SK-N-SH (cell line): ENCODE results near the gene UEVLD. TPM values are rescaled to one million over a fixed set of nuclear protein-coding genes. Genes with fewer than 3 reads are reported as not detected.

Source experiments
- CTCF ChIA-PET: fragments of 300-600, 350-600 bp; formaldehyde crosslinking; extraction: SDS; loops from one replicate; lab custom pipeline; 2021; lab: Yijun Ruan, JAX
- POLR2A ChIA-PET: fragments of 350-600 bp; sonication (Branson Sonifier 250); formaldehyde crosslinking; extraction: SDS; loops from one replicate; lab custom pipeline; 2020; ENCODE audit warnings: antibody characterized with exemption, inconsistent platforms; lab: Yijun Ruan, JAX
- DNase-seq: peaks from one replicate; pipeline ENCODE4 v3.0.0; 2012
- H2AFZ ChIP-seq: fragments of 200-600 bp; sonication (generic); 2 replicates; pipeline ENCODE4 v1.8.1; 2016; ENCODE audit warnings: antibody characterized with exemption, mild to moderate bottlenecking, low read depth
- H3F3A ChIP-seq: fragments of 200-600 bp; sonication (generic); replicated peaks from 2 replicates; pipeline ENCODE3; 2016; ENCODE audit warnings: antibody characterized with exemption, mild to moderate bottlenecking; ENCODE audit not compliant: insufficient read depth
- H3K27ac ChIP-seq, 2 experiments: fragments of 200-500 bp in 1 of 2; fragments of 200-600 bp in 1 of 2; sonication (Bioruptor generic) in 1 of 2; sonication (generic), shearing (Covaris generic) in 1 of 2; 2 replicates each; pipeline versions ENCODE4 v1.5.1 to v1.6.1; 2014 to 2016; ENCODE audit warnings: low read depth in 2 of 2, inconsistent platforms in 1 of 2, low read length in 1 of 2, mild to moderate bottlenecking in 1 of 2, mixed read lengths in 1 of 2
- H3K27me3 ChIP-seq: fragments of 200-600 bp; sonication (generic), shearing (Covaris generic); 2 replicates; pipeline ENCODE4 v1.6.1; 2016; ENCODE audit warnings: mixed run types; ENCODE audit not compliant: insufficient read depth
- H3K36me3 ChIP-seq, 2 experiments: fragments of 200-500 bp in 1 of 2; fragments of 200-600 bp in 1 of 2; sonication (Bioruptor generic) in 1 of 2; sonication (generic) in 1 of 2; replicated peaks in 1 of 2; 2 replicates each; pipeline versions ENCODE3 to v1.5.1; 2014 to 2016; ENCODE audit warnings: low read length in 1 of 2, mild to moderate bottlenecking in 1 of 2; ENCODE audit not compliant: insufficient read depth in 2 of 2, control insufficient read depth in 1 of 2
- H3K4me1 ChIP-seq, 2 experiments: fragments of 200-500 bp in 1 of 2; fragments of 200-600 bp in 1 of 2; sonication (Bioruptor generic) in 1 of 2; sonication (generic), shearing (Covaris generic) in 1 of 2; 2 replicates each; pipeline versions ENCODE4 v1.5.1 to v1.6.1; 2014 to 2016; ENCODE audit warnings: low read depth in 1 of 2, low read length in 1 of 2, mixed run types in 1 of 2; ENCODE audit not compliant: insufficient read depth in 2 of 2, control insufficient read depth in 1 of 2
- H3K4me2 ChIP-seq: fragments of 200-600 bp; sonication (generic), shearing (Covaris generic); 2 replicates; pipeline ENCODE4 v1.6.1; 2017; ENCODE audit warnings: mixed run types
- H3K4me3 ChIP-seq, 2 experiments: fragments of 200-500 bp in 1 of 2; fragments of 200-600 bp in 1 of 2; sonication (Bioruptor generic) in 1 of 2; sonication (generic), shearing (Covaris generic) in 1 of 2; 2 replicates each; pipeline versions ENCODE4 v1.5.1 to v1.8.1; 2014 to 2016; ENCODE audit warnings: low read depth in 2 of 2, inconsistent platforms in 1 of 2, low read length in 1 of 2, mild to moderate bottlenecking in 1 of 2, mixed read lengths in 1 of 2, moderate library complexity in 1 of 2
- H3K79me2 ChIP-seq: fragments of 200-600 bp; sonication (generic); 2 replicates; pipeline ENCODE4 v1.8.1; 2017; ENCODE audit warnings: mild to moderate bottlenecking; ENCODE audit not compliant: insufficient read depth
- H3K9ac ChIP-seq: fragments of 200-600 bp; sonication (generic); 2 replicates; pipeline ENCODE4 v1.6.1; 2017; ENCODE audit warnings: mixed run types
- H3K9me2 ChIP-seq: fragments of 200-600 bp; sonication (generic); 2 replicates; pipeline ENCODE4 v1.6.1; 2017; ENCODE audit warnings: mixed run types
- H3K9me3 ChIP-seq: fragments of 200-600 bp; sonication (generic); 2 replicates; pipeline ENCODE4 v1.6.1; 2017; ENCODE audit warnings: mixed run types, mild to moderate bottlenecking, moderate library complexity
- H4K20me1 ChIP-seq: fragments of 200-600 bp; sonication (generic); 2 replicates; pipeline ENCODE4 v1.6.1; 2017; ENCODE audit warnings: mild to moderate bottlenecking, mixed run types; ENCODE audit not compliant: insufficient read depth
- CHD2 ChIP-seq: fragments of 150-350 bp; IDR thresholded peaks from 2 replicates; pipeline ENCODE4 v1.6.1; 2018; ENCODE audit warnings: low read length; ENCODE audit not compliant: partially characterized antibody
- CTCF ChIP-seq: fragments of 200-600 bp; sonication (generic); IDR thresholded peaks from 2 replicates; pipeline ENCODE4 v1.6.1; 2017; ENCODE audit warnings: antibody characterized with exemption, mild to moderate bottlenecking, moderate library complexity
- ELF1 ChIP-seq: IDR thresholded peaks from 2 replicates; pipeline ENCODE4 v1.4.0; 2012
- EP300 ChIP-seq, 2 experiments: IDR thresholded peaks; 2 replicates each; pipeline versions ENCODE4 v1.4.0 to v1.6.1; 2012; ENCODE audit warnings: borderline replicate concordance in 1 of 2, low read depth in 1 of 2, low read length in 1 of 2
- EZH2phosphoT487 ChIP-seq: fragments of 200-600 bp; sonication (generic); IDR thresholded peaks from 2 replicates; pipeline ENCODE4 v1.6.1; 2017; ENCODE audit warnings: low read depth, mixed run types, mild to moderate bottlenecking, antibody characterized with exemption, moderate library complexity, borderline replicate concordance
- FOSL2 ChIP-seq: IDR thresholded peaks from 2 replicates; pipeline ENCODE4 v1.4.0; 2012; ENCODE audit warnings: low read depth, mild to moderate bottlenecking, moderate library complexity, borderline replicate concordance
- FOXM1 ChIP-seq: IDR thresholded peaks from 2 replicates; pipeline ENCODE4 v1.4.0; 2012; ENCODE audit warnings: low read depth, mild to moderate bottlenecking
- GABPA ChIP-seq: IDR thresholded peaks from 2 replicates; pipeline ENCODE4 v1.4.0; 2012; ENCODE audit warnings: low read depth, mild to moderate bottlenecking
- JUND ChIP-seq: IDR thresholded peaks from 2 replicates; pipeline ENCODE4 v1.4.0; 2012
- MEF2A ChIP-seq: IDR thresholded peaks from 2 replicates; pipeline ENCODE4 v1.4.0; 2012; ENCODE audit warnings: low read depth, borderline replicate concordance
- MXI1 ChIP-seq: IDR thresholded peaks from 2 replicates; pipeline ENCODE4 v1.6.1; 2012; ENCODE audit warnings: mild to moderate bottlenecking, low read depth, low read length, improper control_type of control experiment
- NFIC ChIP-seq: IDR thresholded peaks from 2 replicates; pipeline ENCODE4 v1.4.0; 2012; ENCODE audit warnings: borderline replicate concordance
- NRF1 ChIP-seq: IDR thresholded peaks from 2 replicates; pipeline ENCODE4 v1.6.1; 2012; ENCODE audit warnings: low read depth, mild to moderate bottlenecking, low read length
- PBX3 ChIP-seq: IDR thresholded peaks from 2 replicates; pipeline ENCODE4; 2012
- POLR2AphosphoS5 ChIP-seq: IDR thresholded peaks from 2 replicates; pipeline ENCODE4 v1.6.1; 2012; ENCODE audit warnings: low read depth, low read length
- RAD21 ChIP-seq: IDR thresholded peaks from 2 replicates; pipeline ENCODE4 v1.6.1; 2012; ENCODE audit warnings: mild to moderate bottlenecking, low read length
- RCOR1 ChIP-seq: fragments of 150-350 bp; IDR thresholded peaks from 2 replicates; pipeline ENCODE4 v1.6.1; 2017; ENCODE audit warnings: antibody characterized with exemption, low read length
- SIN3A ChIP-seq: IDR thresholded peaks from 2 replicates; pipeline ENCODE4 v1.6.1; 2012; ENCODE audit warnings: low read depth, mild to moderate bottlenecking, low read length, moderate library complexity, borderline replicate concordance
- TCF12 ChIP-seq: IDR thresholded peaks from 2 replicates; pipeline ENCODE4 v1.4.0; 2012
- USF2 ChIP-seq: fragments of 150-350 bp; IDR thresholded peaks from 2 replicates; pipeline ENCODE4 v1.6.1; 2017; ENCODE audit warnings: antibody characterized with exemption, low read length, low read depth, borderline replicate concordance
- YY1 ChIP-seq: IDR thresholded peaks from 2 replicates; pipeline ENCODE4 v1.4.0; 2012; ENCODE audit warnings: low read depth, mild to moderate bottlenecking
- WGBS: methylation state at CpG from one replicate; pipeline ENCODE4 v1.1.6; 2017; ENCODE audit warnings: low lambda C conversion rate; 5-methylcytosine and 5-hydroxymethylcytosine counted together
- polyA plus RNA-seq, 3 experiments: library from polyadenylated mRNA; depleted of rRNA; stranded (reverse); fragments of >200 nt; gene quantifications; 2 replicates each; pipeline ENCODE4 v1.2.3, GENCODE V29; 2012
- TF ChIP-seq, protein P1 (sequence below): IDR thresholded peaks from 2 replicates; pipeline ENCODE4 v1.4.0; 2012; ENCODE audit warnings: low read depth
- TF ChIP-seq, protein P2 (sequence below): IDR thresholded peaks from 2 replicates; pipeline ENCODE4 v1.6.1; 2012; ENCODE audit warnings: mild to moderate bottlenecking, low read depth, low read length, moderate library complexity

UEVLD gene
- polyA plus RNA-seq (2012; rRNA removed) = 8.9 and 13.5 TPM in 2 replicates
- polyA plus RNA-seq (2012; cell fraction: cytosol; rRNA removed) = 15.1 and 15.4 TPM in 2 replicates
- 4.9 and 9.9 TPM in 2 replicates for polyA plus RNA-seq (2012; cell fraction: nucleus; rRNA removed)

DNA sequence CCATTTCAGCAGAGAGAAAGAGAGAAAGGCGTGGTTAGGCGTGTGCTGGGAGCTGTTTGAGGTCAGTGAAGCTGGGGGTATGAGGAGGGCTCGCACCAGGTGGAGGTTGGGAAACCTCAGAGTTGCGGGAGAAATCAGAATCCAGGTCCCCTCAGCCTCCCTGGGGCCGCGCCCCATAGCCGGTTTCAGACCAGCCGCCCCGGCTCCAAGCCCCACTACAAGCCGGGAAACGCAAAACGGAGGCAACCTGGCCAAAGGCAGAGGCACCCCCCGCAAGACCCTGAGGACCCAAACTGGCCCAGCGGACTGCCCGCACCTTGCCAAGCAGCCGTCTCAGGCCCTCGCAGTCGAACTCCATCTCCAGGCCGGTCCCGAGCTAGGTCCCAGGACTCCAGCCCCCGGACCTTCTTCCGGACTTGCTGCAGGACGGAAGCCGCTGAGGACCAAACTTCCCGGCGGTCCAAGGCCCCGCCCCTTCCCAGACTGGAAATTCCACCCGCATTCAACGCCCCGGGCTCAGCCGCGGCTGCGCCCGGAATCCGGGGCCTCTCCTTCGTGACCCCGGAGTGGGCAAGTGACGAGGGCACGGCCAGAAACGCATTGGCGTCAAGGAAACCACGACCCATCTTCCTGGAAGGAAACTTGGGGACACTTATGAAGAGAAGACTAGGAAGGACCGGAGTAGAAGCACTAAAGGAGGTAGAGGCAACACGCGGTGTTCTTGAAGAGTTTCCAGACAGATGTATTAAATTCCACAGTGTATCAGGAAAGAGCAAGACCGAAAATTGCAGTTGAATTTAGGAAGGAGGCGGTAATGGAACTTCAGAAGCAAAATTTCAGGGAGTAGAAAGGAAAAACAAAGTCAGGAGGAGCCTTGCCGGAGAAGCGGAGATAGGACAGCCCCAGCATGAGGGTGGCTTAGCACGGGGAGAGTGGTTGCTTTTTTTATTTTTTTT, at the start of gene UEVLD:
Gene UEVLD (minus strand): TSS at position 438 of the 956 bp plus-strand sequence. CDS start 80 bp downstream, at position 358.
- peak within 1 kb of the TSS; percentile 72 to 81 for H3K27ac ChIP-seq
- peak within 1 kb of the TSS; percentile 91 for H3K4me2 ChIP-seq
- no peaks in the 10 kb centered on the region for H3F3A ChIP-seq
- peak within 1 kb of the TSS; percentile 74 to 96 for H3K4me3 ChIP-seq
- peak within 1 kb of the TSS; percentile 84 for H3K9ac ChIP-seq
- ChIA-PET CTCF (interaction anchor here (1.0 to 1.5 kb wide), 2 partner anchors 10 to 134 kb away, joined by 3 read pairs; no protein-coding TSS in a partner anchor), POLR2A (interaction anchor here (0.6 to 1.6 kb wide), 4 partner anchors 20 to 193 kb away, joined by 3 to 4 read pairs (median 3); partner anchors contain the start of genes SPTY2D1 and TSG101)
- no peaks in the 10 kb centered on the region for H3K9me3 ChIP-seq
- no peaks in the 10 kb centered on the region; the same call in 1 of the 2 replicates for H4K20me1 ChIP-seq
- H3K36me3 ChIP-seq = no peaks in the 10 kb centered on the region
- H3K27me3 ChIP-seq = no peaks in the 10 kb centered on the region
- peak within 1 kb of the TSS; percentile 89 for H2AFZ ChIP-seq
- no peaks in the 10 kb centered on the region for H3K9me2 ChIP-seq
- peak; percentile 94 for DNase-seq
- peaks cover 13% of the 10 kb centered on the region in 2 experiments; a peak in 2 of 4 replicates for H3K4me1 ChIP-seq
- WGBS = 1% methylated on average over 46 of the region's 50 CpGs
- H3K79me2 ChIP-seq = peaks cover 85% of the 10 kb centered on the region
- TF ChIP-seq, protein P1, sequence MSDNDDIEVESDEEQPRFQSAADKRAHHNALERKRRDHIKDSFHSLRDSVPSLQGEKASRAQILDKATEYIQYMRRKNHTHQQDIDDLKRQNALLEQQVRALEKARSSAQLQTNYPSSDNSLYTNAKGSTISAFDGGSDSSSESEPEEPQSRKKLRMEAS = peak; percentile 70; the same call in 1 of the 2 replicates
- no peak for TF ChIP-seq CTCF
- peak; percentile 72 for TF ChIP-seq GABPA
- TF ChIP-seq ELF1 = peak; percentile 98
- TF ChIP-seq RAD21 = no peak
- TF ChIP-seq POLR2AphosphoS5 = peak; percentile 91
- TF ChIP-seq MXI1 = peak; percentile 82
- TF ChIP-seq CHD2 = peak; percentile 66
- no peak for TF ChIP-seq FOSL2
- TF ChIP-seq SIN3A = peak; percentile 88
- peak; percentile 62 for TF ChIP-seq NRF1
- no peak for TF ChIP-seq MEF2A
- TF ChIP-seq FOXM1 = no peak
- no peak; the same call in 1 of the 2 replicates for TF ChIP-seq RCOR1
- 0 out of 2 replicates have a peak, but pooled peaks have one; percentile 41 for TF ChIP-seq YY1
- TF ChIP-seq EP300 (IDR thresholded peaks at IDR 0.05; ENCODE audit: borderline replicate concordance in 1 of 2, low read depth in 1 of 2, low read length in 1 of 2) = no peak
- TF ChIP-seq NFIC = no peak
- TF ChIP-seq USF2 = no peak
- TF ChIP-seq, protein P2, sequence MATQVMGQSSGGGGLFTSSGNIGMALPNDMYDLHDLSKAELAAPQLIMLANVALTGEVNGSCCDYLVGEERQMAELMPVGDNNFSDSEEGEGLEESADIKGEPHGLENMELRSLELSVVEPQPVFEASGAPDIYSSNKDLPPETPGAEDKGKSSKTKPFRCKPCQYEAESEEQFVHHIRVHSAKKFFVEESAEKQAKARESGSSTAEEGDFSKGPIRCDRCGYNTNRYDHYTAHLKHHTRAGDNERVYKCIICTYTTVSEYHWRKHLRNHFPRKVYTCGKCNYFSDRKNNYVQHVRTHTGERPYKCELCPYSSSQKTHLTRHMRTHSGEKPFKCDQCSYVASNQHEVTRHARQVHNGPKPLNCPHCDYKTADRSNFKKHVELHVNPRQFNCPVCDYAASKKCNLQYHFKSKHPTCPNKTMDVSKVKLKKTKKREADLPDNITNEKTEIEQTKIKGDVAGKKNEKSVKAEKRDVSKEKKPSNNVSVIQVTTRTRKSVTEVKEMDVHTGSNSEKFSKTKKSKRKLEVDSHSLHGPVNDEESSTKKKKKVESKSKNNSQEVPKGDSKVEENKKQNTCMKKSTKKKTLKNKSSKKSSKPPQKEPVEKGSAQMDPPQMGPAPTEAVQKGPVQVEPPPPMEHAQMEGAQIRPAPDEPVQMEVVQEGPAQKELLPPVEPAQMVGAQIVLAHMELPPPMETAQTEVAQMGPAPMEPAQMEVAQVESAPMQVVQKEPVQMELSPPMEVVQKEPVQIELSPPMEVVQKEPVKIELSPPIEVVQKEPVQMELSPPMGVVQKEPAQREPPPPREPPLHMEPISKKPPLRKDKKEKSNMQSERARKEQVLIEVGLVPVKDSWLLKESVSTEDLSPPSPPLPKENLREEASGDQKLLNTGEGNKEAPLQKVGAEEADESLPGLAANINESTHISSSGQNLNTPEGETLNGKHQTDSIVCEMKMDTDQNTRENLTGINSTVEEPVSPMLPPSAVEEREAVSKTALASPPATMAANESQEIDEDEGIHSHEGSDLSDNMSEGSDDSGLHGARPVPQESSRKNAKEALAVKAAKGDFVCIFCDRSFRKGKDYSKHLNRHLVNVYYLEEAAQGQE = peak; percentile 43; the same call in 1 of the 2 replicates
- TF ChIP-seq PBX3 = peak; percentile 29; the same call in 1 of the 2 replicates
- no peak for TF ChIP-seq EZH2phosphoT487
- TF ChIP-seq TCF12 = peak; percentile 27; the same call in 1 of the 2 replicates
- TF ChIP-seq JUND = no peak
